ENCODE results near the gene GAMT.
A peak's percentile ranks its signal among the peaks of the same experiment; 100 is the strongest.
"Not testable (repeated sequence)": the region's sequence is repeated elsewhere in the genome, so short reads cannot be mapped to it uniquely, and the experiment has no call there.

The GAMT gene

DNA sequence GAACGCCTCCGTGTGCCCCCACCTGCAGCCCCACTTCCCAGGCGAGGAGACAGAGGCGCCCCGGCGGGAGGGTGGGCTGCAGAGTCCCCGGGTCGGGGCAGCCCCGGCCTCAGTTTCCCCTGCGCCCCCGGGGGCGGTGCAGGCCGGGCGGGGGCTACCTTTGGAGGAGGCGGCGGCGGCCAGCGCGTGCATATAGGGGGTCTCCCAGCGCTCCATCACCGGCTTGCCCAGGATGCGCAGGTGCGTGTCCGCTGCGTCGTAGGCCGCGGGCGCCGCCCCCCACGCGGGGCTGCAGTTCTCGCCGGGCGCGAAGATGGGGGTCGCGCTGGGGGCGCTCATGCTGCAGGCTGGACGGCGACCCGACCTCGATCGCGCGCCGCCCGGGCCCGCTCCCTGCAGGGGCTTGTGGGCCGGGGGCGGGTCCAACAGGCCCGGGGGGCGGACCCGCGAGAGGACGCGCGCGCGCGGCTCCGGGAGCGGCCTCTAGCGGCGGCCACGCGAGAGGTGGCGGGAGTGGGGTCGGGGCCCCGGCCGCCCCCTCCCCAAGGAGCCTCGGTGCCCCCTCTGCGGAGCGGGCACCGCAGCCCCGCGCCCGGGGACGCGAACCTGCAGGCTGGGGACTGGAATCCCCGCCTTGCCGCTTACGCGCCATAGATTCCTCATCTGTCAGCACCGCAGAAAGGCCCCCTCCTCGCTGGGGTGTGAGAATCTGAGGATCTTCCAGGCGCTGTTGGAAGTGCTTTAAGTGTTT is at the start of gene GAMT:
TSS of gene GAMT (minus strand) at position 405 of the 751 bp plus-strand sequence. CDS start at position 339, 66 bp downstream.
- no peak for DNase-seq (ENCODE audit: low spot score)

DNA sequence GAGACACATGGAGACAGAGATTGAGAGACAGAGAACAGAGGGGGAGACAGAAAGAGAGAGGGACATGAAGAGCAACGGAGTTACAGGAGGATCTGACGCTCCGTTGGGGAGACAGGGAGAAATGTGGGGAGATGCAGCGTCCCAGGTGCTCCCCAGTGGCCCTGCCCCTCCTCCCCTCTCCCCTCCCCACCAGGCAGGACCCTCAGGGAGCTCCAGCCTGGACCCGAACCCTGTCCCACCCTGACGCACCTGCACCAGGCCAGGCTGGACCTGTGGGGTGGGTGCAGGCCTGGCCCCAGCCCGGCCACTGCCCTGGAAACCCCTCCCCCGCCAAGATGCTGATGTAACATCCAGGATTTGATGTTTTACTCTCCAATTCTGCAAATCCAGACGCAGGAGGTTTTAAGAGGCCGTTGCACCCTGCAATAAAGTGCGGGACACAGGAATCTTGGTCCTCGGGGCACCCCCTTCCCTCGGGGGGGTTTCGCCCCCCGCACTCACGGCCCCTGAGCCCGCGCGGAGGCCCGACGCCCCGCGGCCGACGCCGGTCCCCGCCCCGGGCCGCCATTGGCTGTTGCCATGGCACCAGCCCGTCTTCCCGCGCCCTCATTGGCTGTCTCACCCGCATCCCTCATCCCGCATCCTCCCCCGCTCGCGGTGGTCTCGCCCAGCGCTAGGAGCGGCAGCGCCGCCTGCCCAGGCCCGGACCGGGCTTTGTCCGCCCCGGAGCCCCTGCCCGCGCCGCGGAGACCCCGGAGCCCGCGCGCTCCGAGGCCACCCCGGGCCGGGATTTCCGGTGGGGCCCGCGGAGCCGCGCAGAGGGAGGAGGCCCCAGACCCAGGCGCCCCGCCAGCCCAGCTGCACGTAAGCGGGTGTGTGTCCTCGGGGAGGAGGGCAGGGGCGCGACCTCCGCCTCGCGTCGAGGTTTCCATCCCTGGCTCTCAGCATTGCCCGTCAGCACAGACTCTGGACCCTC is 48.4 kb upstream of the GAMT start, which contains the start of gene APC2:
TSS of gene APC2 (plus strand) at position 655 of the 976 bp plus-strand sequence. CDS start 2,881 bp downstream, outside the sequence.
- DNase-seq (ENCODE audit: low spot score): peak; percentile 74

DNA sequence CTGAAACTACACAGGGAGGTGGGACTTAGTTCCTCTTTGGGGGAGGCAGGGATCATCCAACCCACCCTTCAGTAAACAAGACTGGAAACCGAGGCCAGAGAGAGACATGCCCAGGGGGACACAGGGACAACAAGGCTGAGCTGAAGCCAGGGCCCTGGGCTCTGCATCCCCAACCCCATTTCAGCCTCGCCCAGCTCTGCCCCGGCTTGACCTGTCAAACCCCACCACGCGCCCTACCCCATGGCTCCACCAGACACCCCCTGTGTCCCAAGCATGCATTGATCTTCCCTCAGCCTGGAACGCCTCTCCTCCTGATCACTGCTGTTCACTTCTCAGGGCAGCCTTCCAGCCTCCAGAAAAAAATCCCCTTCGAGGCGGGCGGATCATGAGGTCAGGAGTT is 46.6 kb upstream of the GAMT start:
- no peak for DNase-seq (ENCODE audit: low spot score)

DNA sequence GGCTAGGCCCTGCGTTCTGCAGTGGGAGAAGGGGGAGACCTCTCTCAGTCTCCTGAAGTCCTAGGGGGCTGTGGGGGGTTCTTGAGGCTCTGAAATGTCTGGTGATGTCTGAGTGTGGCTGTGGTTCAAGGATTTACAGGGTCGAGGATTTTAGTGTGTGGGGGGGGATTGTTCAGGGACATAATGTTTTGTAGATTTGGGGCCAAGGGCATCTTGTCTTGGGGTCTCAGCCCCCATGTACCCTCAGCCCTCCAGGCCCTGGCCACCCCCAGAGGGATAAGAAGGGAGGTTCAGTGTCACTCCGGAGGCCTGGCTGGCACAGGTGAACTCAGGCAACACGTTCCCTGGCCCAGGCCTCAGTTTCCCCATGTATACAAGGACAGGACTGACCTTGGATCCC is 46.2 kb upstream of the GAMT start:
- DNase-seq (ENCODE audit: low spot score): no peak

DNA sequence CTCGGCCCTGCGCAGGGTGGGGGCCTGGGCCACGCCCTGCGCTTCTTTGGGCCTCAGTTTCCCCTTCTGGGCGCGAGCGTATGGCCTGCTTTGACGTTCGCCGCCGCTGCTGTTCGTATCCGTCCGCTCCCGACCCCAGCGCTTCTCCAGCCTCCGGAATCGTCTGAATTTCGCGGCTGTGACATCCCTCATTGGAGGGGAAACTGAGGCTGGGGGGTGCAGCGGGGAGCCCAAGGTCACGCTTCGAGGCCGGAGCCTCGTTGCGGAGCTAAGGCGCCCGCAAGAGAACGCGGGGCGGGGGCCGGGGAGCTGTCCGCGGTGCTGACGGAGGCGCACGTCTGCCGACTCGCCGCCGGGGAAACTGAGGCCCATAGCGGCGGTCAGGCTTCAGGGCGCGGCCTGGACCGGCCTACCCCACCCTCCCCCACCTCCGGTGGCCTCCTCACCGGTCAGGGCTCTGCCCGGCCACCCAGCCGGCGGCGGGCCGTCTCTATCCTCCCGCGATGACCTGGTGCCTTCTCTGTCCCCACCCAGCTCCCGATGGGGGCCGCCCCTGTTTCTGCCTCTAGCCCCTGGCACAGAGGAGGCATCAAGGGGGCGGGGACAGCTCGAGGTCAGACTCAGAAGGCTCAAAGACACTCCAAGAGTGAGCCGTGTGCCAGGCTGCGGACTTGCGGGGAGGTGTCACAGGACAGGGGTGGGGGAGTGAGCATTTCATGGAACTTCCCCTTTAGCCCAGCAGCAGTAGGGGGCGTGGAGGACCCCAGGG is 45.6 kb upstream of the GAMT start:
- DNase-seq (ENCODE audit: low spot score): no peak

DNA sequence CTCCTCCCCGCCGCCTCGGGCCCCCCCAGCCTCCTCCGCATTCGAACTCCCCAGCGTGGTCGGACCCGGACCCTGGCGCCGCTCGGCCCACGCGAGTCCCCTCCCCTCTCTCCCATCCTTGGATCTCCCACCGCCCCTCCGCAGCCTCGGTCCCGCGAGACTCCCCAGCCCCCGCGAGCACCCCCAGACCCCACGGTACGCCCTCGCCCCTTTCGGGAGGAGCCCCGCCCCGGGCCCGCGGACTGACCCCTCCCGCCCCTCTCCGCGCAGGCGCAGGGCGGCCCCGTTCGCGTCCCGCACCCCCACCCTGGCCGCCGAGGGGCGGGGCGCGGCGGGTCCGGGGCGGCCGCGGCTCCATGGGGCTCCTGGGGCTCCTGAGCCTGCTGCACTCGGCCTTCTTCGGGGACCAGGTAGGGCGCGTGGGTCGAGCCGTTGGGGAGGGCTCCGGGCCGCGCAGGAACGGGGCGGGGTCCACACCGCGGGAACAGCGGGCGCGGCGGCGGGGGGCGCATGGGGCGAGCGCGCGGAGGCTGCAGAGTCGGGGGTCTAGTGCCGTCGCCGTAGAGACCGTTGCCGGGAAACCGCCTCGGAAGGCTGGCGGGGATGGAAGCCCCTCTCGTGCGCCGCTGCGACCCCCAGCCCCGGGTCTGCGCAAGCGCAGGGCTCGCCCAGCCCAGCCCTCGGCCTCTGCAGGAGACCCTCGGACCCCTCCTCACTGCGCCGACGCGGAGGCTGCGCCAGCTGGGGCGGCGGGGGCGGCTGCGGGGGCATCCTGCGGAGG is 44.8 kb upstream of the GAMT start:
- DNase-seq (ENCODE audit: low spot score): no peak

DNA sequence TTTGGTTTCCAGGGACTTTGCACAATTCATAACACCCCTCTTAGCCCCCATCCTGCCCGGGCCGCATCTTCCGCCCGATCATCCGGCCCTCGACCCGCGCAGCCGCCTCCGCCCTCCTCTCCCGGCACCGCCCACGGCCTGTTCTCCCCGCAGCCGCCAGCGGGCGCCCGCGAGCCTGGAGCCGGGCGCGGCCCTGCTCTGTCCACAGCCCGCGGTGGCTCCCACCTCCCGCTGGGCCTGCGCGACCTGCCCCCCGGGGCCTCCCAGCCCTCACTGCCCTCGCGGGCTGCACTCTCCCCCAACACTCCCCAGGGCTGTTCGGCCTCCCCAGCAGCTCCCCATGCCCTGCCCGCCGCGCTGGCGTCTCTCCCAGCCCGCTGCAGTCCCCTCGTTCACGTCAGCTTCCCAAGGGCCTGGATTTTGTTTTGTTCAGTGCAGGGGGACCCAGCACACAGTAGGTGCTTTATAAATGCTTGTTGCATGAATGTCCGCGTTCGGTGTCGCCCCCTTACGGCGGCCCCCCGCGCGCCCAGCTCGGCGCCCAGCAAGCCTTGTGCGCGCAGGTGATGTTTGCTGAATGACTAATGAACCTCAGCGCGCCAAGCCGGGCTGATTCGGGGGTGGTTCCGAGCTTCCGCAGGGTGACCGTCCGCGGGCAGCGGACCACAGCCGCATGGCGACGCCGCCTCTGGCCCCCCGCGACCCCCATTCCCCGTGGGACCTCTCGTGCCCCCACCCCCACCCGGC is 44.0 kb upstream of the GAMT start:
- peak; percentile 42 for DNase-seq (ENCODE audit: low spot score)

DNA sequence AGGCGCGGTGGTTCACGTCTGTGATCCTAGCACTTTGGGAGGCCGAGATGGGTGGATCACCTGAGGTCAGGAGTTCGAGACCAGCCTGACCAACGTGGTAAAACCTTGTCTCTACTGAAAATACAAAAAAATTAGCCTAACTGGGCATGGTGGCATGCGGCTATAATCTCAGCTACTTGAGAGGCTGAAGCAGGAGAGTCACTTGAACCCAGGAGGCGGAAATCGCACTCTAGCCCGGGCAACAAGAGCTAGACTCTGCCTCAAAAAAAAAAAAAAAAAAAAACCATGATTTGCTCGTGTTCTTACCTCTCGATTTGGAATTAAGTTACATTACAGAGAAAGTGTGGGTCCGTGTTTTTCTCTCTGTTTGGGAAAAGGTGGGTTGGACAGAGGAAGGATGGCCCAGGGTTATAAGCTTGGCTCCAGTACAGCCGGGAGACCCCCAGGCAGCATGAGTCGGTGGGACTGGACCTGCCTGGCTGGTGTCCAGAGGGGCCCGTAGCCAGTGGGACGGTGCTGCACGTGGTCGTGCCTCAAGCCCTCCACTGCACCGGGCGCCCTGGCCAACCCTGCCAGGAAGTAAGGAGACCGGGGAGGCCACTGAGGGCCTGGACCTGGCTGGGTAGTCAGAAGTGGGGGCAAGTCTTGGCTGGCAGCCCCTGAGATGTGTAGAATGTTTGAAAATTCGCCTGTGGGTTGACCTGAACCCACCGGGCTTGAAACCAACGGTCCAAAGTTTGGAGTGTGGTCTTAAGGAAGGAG is 40.5 kb upstream of the GAMT start:
- DNase-seq (ENCODE audit: low spot score): no peak

DNA sequence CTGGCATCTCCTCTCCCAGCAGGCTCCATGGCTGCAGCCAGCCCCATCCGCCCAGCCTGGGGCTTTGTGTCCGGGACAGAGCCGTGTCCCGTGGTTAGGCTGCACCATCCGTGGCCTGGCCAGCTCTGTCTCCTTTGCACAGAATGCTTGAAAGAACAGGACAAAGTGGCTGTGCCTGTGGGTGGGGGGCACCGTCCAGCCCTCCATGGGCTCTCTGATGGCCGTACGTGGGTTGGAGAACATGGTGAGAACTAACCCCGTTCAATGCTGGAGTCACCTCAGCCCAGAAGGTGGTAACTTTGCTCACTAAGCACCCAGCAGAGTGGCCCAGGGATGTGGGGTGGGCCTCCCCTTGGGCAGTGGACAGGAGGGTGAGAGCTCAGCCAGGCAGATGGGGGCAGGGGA is 39.7 kb upstream of the GAMT start:
- no peak for DNase-seq (ENCODE audit: low spot score)

DNA sequence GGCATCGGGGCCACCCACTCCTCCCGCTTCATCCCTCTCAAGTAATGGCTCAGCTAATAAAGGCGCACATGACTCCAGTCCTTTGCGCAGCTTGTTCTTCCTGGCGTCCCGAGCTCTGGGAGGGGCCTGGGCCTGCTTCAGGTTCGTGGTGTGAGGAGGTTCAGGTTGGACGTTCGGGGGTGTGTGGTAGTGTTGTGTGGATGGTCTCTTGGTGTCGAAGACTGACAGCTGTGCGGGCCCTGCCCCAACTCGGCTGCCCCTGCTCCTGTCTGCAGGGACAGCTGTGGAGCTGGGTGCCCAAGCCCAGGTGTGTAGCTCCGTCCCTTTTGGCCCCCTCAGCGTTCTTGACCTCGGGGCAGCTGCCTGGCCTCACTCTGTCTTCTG is 39.1 kb upstream of the GAMT start:
- DNase-seq (ENCODE audit: low spot score): no peak

DNA sequence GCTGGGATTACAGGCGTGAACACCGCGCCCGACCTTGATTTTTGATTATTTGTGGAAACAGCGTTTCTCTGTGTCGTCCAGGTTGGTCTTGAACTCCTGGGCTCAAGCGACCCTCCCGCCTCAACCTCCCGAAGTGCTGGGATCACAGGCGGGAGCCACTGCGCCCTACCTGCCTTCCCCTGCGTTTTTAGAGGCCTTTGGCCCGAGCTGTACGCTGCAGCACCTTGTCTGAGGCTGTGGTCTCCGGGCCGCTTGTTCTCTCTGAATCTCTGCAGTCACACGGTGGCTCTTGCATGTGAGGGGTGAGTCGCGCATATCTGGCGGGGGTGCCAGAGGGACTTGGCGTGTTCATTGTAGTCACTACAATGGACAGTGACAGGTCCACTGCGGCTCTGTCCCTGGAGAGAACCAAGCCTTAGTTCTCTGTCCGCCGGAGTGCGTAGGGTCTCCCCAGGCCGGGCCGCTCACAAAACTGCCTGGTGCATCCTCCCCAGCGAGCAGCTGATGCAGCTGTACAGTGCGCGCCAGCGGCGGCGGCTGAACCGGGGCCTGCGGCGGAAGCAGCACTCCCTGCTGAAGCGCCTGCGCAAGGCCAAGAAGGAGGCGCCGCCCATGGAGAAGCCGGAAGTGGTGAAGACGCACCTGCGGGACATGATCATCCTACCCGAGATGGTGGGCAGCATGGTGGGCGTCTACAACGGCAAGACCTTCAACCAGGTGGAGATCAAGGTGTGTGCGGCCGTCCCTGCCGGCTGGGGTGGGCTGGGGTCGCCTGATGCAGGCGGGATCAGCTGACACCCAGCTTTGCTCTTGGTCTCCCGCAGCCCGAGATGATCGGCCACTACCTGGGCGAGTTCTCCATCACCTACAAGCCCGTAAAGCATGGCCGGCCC is 38.4 kb upstream of the GAMT start:
- DNase-seq (ENCODE audit: low spot score): not testable (repeated sequence)

DNA sequence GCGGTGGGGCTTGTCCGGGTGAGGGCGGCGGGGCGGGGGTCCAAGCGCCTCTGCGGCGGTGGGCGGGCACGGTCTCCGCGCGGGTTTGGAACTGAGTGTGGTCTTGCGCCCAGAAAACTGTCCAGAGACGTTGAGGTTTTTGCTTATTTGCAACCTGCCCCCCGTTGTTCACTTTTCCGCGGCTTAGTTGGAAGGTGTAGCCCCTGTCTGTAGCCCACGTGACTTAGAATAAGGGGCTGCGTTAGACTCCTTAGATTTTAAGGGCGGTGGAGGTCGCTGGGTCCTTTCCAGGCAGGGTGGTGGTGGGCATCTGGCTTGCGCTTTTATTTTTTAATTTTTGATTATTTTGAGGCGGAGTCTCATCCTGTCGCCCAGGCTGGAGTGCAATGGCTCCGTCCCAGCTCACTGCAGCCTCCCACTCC is 37.6 kb upstream of the GAMT start:
- DNase-seq (ENCODE audit: low spot score): no peak

DNA sequence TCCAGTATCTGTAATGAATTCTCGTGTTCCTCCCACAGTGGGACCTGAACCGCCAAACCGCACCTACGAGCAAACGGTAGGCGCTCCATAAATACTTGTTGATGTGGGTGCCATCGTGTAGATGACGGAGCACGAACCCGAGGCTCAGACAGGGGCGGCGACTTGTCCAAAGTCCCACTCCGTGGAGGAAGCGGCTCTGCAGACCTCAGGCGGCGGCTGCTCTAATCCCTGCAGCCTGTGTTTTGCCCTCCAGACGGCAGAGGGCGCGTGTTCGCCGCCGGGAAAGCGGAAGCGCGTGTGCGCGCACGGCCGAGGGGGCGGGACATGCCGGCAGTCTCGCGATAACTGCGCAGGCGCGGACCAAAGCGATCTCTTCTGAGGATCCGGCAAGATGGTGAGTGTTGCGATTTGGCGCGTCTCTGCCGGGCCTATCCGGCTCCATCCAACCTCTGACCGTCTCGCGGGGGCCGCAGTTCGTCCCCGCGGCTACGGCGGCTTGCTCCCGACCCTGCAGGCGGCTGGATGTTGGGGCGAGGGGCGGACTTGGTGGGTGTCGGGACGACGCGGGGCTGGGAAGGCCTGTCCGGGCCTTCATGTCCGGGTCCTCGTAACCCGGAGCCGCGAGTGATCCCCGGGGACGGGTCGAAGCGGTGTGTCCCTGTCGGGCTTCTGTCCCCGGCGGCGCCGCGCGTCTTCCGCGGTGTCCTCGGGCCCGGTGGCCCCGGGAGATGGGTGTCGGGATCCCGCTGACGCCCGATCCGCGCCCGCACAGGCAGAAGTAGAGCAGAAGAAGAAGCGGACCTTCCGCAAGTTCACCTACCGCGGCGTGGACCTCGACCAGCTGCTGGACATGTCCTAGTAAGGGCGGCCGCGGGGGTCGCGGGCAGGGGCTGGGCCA is 36.9 kb upstream of the GAMT start, which contains the start of gene RPS15:
TSS of gene RPS15 (plus strand) at position 362 of the 898 bp plus-strand sequence. CDS start at position 392, 30 bp downstream.
- peak; percentile 88 for DNase-seq (ENCODE audit: low spot score)

DNA sequence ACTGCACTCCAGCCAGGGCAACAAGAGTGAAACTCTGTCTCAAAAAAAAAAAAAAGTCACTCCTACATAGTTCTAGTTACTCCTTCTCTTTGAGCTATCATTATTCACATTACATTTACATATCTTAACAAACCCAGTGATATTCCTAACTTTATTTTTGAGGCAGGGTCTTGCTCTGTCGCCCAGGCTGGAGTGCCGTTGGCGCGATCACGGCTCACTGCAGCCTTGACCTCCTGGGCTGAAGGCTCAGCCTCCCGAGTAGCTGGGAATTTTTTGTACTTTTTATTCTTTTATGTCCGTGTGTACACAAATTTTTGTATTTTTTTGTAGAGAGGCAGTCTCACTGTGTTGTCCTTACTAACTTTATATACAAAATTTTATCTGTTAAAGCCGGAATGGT is 36.3 kb upstream of the GAMT start:
- no peak for DNase-seq (ENCODE audit: low spot score)

DNA sequence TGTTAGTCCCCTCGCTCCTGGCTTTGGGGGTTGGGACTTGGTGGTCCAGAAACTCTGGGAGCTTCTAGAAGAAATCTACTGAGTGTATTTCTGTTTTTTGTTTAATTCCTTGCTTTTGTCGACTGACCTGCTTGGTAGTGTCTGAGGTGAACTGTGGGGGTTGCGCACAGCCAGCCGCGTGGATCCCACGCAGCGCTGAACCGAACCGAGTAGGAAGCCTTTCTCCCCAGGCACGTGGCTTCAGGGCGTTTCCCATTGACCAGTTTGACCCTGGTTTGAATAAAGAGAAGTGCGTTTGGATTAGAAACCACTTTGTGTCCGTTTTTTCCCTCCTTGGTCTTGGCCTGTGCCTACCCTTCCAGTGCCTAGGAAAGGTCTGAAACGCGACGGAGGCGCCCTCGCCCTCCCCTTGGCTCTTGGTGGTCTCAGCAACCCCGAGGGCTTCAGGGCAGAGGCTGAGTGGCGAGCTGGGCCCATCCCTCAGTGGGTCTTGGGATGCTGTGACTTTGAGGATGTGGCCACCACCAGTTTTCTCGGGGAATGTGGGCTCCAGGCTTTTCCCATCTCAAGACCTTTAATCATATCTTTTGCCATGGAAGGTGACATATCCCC is 34.1 kb upstream of the GAMT start:
- no peak for DNase-seq (ENCODE audit: low spot score)

DNA sequence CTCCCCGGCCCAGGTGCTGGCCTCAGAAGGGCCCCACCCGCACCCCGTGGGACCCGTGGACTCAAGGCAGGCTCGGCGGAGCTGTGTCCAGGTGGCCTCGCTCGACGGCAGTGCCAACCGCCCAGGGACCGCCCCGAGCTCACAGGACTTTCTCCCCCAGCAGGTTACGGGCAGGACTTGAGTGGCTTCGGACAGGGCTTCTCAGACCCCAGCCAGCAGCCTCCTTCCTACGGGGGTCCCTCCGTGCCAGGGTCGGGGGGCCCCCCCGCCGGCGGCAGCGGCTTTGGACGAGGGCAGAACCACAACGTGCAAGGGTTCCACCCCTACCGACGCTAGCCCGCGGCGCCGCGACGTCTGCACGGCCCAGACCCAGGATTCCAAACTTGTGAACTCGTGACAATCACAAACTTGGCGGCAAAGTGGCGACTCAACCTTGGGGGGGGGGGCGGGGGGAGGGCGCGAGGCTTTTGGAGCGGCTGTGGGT is 33.3 kb upstream of the GAMT start:
- no peak for DNase-seq (ENCODE audit: low spot score)

DNA sequence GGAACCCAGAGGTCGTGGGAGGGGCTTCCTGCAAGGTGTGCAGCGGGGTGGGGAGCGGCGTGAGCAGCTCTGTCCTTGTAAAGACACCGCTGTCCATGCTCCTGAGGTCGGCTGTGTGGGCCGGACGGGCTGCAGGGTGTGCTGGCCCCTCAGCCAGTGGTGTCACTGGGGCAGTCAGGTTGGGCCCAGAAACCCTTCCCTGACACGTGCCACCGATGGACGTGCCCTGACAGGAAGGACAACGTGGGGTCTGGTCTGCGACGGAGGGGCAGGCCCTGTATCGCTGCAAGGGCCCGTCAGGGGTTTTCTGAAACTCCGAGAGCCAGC is 32.7 kb upstream of the GAMT start:
- no peak for DNase-seq (ENCODE audit: low spot score)

All from pons (tissue), 1 donor.